GM21737 (cell line): ENCODE results near the gene WIPI1.
A peak's percentile ranks its signal among the peaks of the same experiment; 100 is the strongest.
"Not testable (repeated sequence)": the region's sequence is repeated elsewhere in the genome, so short reads cannot be mapped to it uniquely, and the experiment has no call there.

ENCODE experiments used
- ATAC-seq: cut with Tn5 transposase; IDR thresholded peaks from one replicate; pipeline ENCODE4 v1.9.1; 2021; ENCODE audit warnings: mild to moderate bottlenecking, moderate library complexity; ENCODE audit not compliant: unreplicated experiment

Gene WIPI1

GRCh38 chr17:68420065-68420464 is 37.2 kb downstream of the WIPI1 start:
- no peak for ATAC-seq

DNA sequence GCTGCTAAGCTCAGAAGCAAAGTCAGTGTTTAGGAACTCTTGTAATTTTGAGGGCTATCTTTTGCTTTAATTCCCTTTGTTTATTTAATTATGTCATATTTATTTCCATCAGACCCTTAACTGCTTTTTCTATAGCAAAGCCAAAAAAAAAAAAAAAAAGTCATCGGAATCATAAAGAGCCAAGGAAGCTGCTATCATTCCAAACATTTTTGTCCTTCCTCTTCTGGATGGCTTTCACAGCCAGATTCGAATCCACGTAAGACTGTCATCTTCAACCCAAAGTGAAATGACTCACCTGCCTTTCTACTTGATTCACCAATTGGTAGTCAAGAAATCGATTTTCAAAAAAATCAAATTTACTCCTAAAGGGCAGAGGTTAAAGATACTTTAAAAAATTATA is 38.4 kb downstream of the WIPI1 start:
- no peak for ATAC-seq

- ATAC-seq = no peak
Measured at GRCh38 chr17:68417317-68417716, 40.0 kb downstream of the WIPI1 start.

DNA sequence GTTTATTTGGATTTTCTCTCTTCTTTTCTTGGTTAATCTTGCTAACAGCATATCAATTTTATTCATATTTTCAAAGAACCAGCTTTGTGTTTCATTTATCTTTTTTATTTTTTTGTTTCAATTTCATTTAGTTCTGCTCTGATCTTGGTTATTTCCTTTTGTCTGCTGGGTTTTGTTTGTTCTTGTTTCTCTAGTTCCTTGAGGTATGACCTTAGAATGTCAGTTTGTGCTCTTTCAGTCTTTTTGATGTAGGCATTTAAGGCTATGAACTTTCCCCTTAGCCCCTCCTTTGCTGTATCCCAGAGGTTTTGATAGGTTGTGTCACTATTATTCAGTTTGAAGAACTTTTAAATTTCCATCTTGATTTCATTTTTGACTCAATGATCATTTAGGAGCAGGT is 42.4 kb downstream of the WIPI1 start:
- ATAC-seq = not testable (repeated sequence)

- ATAC-seq = not testable (repeated sequence)
Measured at GRCh38 chr17:68413597-68414560, 43.4 kb downstream of the WIPI1 start.

DNA sequence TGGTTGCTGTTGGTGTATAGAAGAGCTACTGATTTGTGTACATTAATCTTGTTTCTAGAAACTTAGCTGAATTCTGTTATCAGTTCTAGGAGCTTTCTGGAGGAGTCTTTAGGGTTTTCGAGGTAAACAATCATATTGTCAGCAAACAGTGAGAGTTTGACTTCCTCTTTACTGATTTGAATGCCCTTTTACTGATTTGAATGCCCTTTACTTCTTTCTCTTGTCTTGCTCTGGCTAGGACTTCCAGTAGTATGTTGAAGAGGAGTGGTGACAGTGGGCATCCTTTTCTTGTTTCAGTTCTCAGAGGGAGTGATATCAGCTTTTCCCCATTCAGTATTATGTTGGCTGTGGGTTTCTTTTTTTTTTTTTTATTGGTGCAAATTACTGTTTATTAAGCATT is 49.6 kb downstream of the WIPI1 start:
- not testable (repeated sequence) for ATAC-seq

DNA sequence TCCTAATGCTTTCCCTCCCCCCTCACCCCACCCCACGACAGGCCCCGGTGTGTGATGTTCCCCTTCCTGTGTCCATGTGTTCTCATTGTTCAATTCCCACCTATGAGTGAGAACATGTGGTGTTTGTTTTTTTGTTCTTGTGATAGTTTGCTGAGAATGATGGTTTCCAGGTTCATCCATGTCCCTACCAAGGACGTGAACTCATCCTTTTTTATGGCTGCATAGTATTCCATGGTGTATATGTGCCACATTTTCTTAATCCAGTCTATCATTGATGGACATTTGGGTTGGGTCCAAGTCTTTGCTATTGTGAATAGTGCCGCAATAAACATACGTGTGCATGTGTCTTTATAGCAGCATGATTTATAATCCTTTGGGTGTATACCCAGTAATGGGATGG is 53.5 kb downstream of the WIPI1 start:
- not testable (repeated sequence) for ATAC-seq

GRCh38 chr17:68403122-68403521 is 54.2 kb downstream of the WIPI1 start:
- no peak for ATAC-seq

GRCh38 chr17:68401288-68401687 is 56.0 kb downstream of the WIPI1 start:
- no peak for ATAC-seq

GRCh38 chr17:68400404-68400735 is 56.9 kb downstream of the WIPI1 start:
- ATAC-seq = no peak

- no peak for ATAC-seq
Measured at GRCh38 chr17:68399638-68400403, 57.5 kb downstream of the WIPI1 start.

GRCh38 chr17:68398691-68399637 is 58.3 kb downstream of the WIPI1 start:
- peak; percentile 85 for ATAC-seq

DNA sequence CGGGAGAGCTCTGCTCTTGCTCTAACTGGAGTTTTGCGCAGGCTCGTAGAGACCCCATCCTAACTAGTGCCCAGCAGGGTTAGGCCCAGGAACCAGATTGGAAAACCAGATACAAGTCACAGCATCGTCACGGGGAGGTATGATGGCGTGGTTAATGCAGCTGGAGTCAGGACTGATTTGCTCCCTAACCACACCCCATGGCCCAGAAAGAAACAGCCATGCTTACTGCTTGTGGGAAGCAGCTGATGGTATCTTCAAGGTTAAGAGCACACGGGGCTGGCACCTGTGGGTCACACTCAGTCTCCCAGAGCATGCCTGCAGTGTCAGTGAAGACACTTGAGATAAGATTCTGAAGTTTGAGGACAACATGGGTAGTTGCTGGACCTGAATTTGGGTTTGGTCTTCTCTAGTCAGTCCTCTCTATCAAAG is 60.2 kb downstream of the WIPI1 start:
- ATAC-seq = no peak

DNA sequence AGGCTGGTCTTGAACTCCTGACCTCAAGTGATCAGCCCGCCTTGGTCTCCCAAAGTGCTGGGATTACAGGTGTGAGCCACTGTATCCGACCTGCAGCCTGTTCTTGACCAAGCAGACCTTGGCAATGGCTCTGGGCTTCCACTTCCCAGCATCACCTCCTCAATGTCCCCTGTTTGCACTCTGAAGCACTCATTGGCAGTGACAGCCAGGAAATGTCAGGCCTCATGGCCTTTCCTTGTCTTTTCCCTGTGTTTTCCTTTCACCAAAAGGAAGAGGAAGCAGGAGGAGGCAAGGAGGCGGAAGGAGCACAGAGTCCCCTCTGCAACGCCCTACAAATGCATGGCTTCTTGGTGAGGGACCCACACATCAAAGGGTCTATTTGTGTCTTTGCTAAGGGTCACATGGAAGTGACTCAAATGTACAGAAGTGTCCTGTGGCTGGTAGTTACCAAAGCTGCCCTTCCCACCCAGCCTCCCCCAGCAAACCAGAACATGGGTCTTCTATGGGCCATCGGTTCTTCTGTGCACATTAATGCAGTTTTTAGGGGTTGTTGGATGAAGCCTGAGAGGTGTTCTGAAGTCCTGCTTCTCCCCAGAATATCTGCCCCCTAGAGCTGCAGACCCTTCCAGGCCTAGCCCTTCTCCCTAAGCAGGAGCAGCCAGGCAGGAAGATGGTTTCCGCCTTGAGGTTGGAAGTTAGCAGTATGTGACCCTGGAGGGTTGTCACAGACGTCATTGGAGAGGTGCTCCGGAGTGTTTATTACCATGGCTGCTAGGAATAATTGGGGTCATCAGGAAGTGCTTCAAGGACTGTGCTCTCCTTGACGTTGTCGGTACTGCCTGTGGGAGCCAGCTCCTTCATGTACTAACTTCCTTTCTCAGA is 60.8 kb downstream of the WIPI1 start:
- no peak for ATAC-seq

DNA sequence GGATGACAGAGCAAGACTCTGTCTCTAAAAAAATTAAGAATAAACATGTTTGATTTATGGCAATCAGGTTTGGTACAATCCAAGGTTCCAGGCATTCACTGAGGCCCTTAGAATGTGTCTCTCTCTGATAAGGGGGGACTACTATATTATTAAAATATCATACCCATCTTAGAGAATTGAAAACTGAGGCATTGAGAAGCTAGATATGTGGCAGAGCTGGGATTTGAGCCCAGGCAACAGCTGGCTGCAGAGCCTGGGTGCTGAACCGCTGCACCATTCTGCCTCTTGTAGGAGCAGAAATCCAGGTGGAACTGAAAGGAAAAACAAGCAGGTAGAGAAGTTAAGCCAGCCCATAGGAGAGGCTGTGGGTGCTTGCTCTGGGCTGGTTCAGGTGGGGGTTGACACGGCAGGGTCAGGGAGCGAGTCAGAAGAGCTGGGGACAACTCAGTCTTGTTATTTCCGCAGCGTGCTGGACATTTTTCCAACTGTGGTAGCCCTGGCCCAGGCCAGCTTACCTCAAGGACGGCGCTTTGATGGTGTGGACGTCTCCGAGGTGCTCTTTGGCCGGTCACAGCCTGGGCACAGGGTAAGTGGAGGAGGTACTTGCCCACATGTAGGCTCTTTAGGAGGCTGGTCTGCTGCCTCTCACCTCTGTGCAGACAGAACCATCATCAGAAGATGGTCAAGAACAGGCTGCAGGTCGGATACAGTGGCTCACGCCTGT is 62.5 kb downstream of the WIPI1 start:
- ATAC-seq = no peak

DNA sequence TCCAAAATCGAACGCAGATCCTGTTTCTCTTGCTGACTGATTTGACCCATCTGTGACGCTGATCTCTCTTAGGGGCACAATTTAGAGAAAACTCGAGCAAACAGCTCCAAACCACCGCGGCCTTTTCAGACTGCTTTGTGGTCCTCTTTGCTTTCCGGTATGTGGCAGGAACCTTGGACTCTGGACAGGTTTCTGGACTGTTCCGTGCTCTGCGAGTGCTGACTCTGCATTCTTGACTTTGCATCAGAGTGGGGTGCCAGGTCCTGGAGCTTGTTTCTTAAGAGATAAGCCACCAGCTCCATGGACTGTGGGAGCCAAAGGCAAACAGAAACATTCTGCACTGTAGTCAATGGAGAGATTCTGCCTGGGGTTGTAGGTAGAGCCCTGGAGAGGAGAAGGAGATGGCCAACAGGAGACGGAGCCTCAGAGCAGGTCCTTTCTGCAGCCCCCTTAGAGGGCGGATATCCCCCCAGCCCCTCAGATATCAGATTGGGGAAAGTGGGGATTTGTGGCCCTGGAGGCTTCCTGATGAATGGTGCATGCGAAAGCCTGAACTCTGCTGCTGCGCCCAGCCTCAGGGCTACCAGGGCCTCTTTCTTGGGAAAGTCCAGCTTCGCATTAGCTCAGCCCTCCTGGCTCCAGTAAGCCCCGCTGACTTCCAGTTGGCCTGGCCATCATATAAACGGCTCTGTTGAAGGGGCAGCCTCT is 65.6 kb downstream of the WIPI1 start:
- no peak for ATAC-seq

GRCh38 chr17:68390888-68391545 is 66.3 kb downstream of the WIPI1 start:
- ATAC-seq = no peak

- no peak for ATAC-seq
Measured at GRCh38 chr17:68389041-68389440, 68.3 kb downstream of the WIPI1 start.
